Activated naive CD4-positive, alpha-beta T cell treated with Interleukin-2 at 50 U/mL for 16 hours (primary cell): ENCODE data around the gene OR51B4.
"Not testable (repeated sequence)": the region's sequence is repeated elsewhere in the genome, so short reads cannot be mapped to it uniquely, and the experiment has no call there.

ENCODE experiments used
- DNase-seq: peaks from one replicate; pipeline ENCODE4 v3.0.0-alpha.2; 2020

OR51B4 gene

GRCh38 chr11:5301846-5302245 lies at the start of gene OR51B4:
Gene OR51B4, minus strand, starts transcription at chr11:5301946. Its CDS starts 0 bp downstream, at chr11:5301946.
- no peak for DNase-seq

GRCh38 chr11:5351208-5351607 lies 49.5 kb upstream of the OR51B4 start, which contains the start of gene OR51B6:
Gene OR51B6, plus strand, starts transcription at chr11:5351508. Its CDS starts 0 bp downstream, at chr11:5351508.
- DNase-seq: no peak

GRCh38 chr11:5349550-5349949 lies 47.8 kb upstream of the OR51B4 start:
- DNase-seq: no peak

GRCh38 chr11:5348551-5349194 lies 46.9 kb upstream of the OR51B4 start:
- no peak for DNase-seq

- DNase-seq: no peak
These were observed 44.1 kb upstream of the OR51B4 start for GRCh38 chr11:5345831-5346230.

GRCh38 chr11:5343474-5344335 lies 42.0 kb upstream of the OR51B4 start, which contains the start of gene OR51B5:
Gene OR51B5, minus strand, starts transcription at chr11:5343524. Its CDS starts 0 bp downstream, at chr11:5343524.
- no peak for DNase-seq

GRCh38 chr11:5339771-5340322 lies 38.1 kb upstream of the OR51B4 start:
- no peak for DNase-seq

GRCh38 chr11:5337253-5337652 lies 35.5 kb upstream of the OR51B4 start:
- DNase-seq: not testable (repeated sequence)

GRCh38 chr11:5336331-5336730 lies 34.6 kb upstream of the OR51B4 start:
- no peak for DNase-seq

- DNase-seq: no peak
These were observed 33.4 kb upstream of the OR51B4 start for GRCh38 chr11:5335170-5335569.

GRCh38 chr11:5324197-5324596 lies 22.5 kb upstream of the OR51B4 start, which contains the start of gene OR51B2:
Gene OR51B2, minus strand, starts transcription at chr11:5324297. Its CDS starts 0 bp downstream, at chr11:5324297.
- no peak for DNase-seq

GRCh38 chr11:5317292-5317691 lies 15.5 kb upstream of the OR51B4 start:
- DNase-seq: no peak

- not testable (repeated sequence) for DNase-seq
These were observed 11.7 kb upstream of the OR51B4 start for GRCh38 chr11:5313326-5314023.

GRCh38 chr11:5310423-5310822 lies 8.7 kb upstream of the OR51B4 start:
- DNase-seq: no peak

- no peak for DNase-seq
These were observed 5.7 kb upstream of the OR51B4 start for GRCh38 chr11:5307256-5308019.

GRCh38 chr11:5304046-5304445 lies 2.3 kb upstream of the OR51B4 start:
- no peak for DNase-seq

- no peak for DNase-seq
These were observed 1.9 kb upstream of the OR51B4 start for GRCh38 chr11:5303626-5304025.

GRCh38 chr11:5300251-5300650 lies 1.5 kb downstream of the OR51B4 start:
- DNase-seq: no peak

GRCh38 chr11:5298451-5298850 lies 3.3 kb downstream of the OR51B4 start:
- DNase-seq: no peak

GRCh38 chr11:5297721-5298323 lies 3.9 kb downstream of the OR51B4 start:
- DNase-seq: no peak

- not testable (repeated sequence) for DNase-seq
These were observed 7.3 kb downstream of the OR51B4 start for GRCh38 chr11:5294342-5294995.
